Type B pancreatic cell (in vitro differentiated cells): Measurements from ENCODE around the gene FAM222B. TPM values are rescaled to one million over a fixed set of nuclear protein-coding genes. Genes with fewer than 3 reads are reported as not detected.
"Not testable (repeated sequence)": the region's sequence is repeated elsewhere in the genome, so short reads cannot be mapped to it uniquely, and the experiment has no call there.

Source experiments
- DNase-seq: peaks from one replicate; pipeline ENCODE4 v3.0.0; 2021; ENCODE audit warnings: mixed read lengths; ENCODE audit not compliant: unreplicated experiment; ENCODE audit errors: extremely low spot score
- H3K27ac Mint-ChIP-seq: 2 replicates; pipeline ENCODE4 v1.8.0; 2021; ENCODE audit warnings: mild to moderate bottlenecking, mixed read lengths
- H3K27me3 Mint-ChIP-seq: 2 replicates; pipeline ENCODE4 v1.8.0; 2021; ENCODE audit warnings: mixed read lengths
- H3K36me3 Mint-ChIP-seq: 2 replicates; pipeline ENCODE4 v1.8.0; 2021; ENCODE audit warnings: mixed read lengths
- H3K4me1 Mint-ChIP-seq: one replicate; pipeline ENCODE4 v1.8.0; 2021; ENCODE audit warnings: mixed read lengths; ENCODE audit not compliant: unreplicated experiment
- H3K4me3 Mint-ChIP-seq: 2 replicates; pipeline ENCODE4 v1.8.0; 2021; ENCODE audit warnings: mild to moderate bottlenecking, mixed read lengths
- H3K9me3 Mint-ChIP-seq: 2 replicates; pipeline ENCODE4 v1.8.0; 2021; ENCODE audit warnings: mixed read lengths
- total RNA-seq: library from RNA; stranded (reverse); gene quantifications from 2 replicates; pipeline ENCODE4 v1.2.1, GENCODE V29; 2021; ENCODE audit warnings: low replicate concordance
- TF ChIP-seq, protein P1 (sequence below): fragments of 200-600 bp; sonication (generic); conservative IDR thresholded peaks from 2 replicates; pipeline ENCODE4 v1.5.0; 2021; ENCODE audit warnings: antibody characterized with exemption, mild to moderate bottlenecking

FAM222B gene
- total RNA-seq, 1 donor from 2014 or later = 28.7 TPM

DNA sequence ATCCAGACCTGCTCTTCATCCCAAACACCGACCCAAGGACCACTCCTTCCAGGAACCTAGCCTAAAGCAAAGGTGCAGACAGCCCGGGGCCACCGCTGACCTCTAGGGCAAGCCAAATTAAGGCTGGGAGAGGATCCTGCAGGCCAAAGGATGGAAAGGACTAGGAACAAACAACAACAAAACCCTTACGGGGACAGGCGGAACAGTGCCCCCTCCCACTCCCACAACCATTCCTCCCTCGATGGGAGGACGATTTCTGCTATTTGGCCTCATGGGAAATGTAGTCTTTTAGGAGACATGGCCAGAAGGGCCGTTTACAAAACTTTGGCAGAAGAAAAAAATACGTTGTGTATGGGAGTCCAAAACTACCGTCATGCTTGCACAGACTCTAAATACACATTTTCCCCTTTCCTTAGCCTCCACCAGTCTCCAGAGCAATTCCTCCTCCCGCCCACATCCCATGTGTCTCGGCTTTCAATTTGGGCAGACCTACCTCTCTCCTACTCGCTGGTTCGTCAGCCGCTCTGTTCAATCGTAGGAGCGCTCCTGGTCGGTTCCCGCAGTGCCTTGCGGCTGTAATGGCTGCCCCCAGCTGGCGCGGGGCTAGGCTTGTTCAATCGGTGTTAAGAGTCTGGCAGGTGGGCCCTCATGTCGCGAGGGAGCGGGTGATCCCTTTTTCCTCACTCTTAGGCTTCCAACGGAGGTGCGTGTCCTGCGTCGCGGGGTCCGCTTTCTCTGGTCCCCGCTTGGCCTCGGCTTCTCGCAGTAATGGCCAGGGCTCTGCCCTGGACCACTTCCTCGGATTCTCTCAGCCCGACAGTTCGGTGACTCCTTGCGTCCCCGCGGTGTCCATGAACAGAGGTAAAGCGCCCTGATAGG is 12.1 kb upstream of the FAM222B start, which contains the start of gene ERAL1:
Gene ERAL1, plus strand, starts transcription at position 560 of the 879 bp plus-strand sequence. Its CDS starts 19 bp downstream, at position 579.
- DNase-seq = peak; percentile 82
- Mint-ChIP-seq H3K4me1 (no peaks in the 10 kb centered on the region), H3K36me3 (peaks cover 8% of the 10 kb centered on the region), H3K4me3 (peak within 1 kb of the TSS; percentile 94), H3K9me3 (no peaks in the 10 kb centered on the region), H3K27ac (peak within 1 kb of the TSS; percentile 76), H3K27me3 (no peaks in the 10 kb centered on the region)
- TF ChIP-seq, protein P1, sequence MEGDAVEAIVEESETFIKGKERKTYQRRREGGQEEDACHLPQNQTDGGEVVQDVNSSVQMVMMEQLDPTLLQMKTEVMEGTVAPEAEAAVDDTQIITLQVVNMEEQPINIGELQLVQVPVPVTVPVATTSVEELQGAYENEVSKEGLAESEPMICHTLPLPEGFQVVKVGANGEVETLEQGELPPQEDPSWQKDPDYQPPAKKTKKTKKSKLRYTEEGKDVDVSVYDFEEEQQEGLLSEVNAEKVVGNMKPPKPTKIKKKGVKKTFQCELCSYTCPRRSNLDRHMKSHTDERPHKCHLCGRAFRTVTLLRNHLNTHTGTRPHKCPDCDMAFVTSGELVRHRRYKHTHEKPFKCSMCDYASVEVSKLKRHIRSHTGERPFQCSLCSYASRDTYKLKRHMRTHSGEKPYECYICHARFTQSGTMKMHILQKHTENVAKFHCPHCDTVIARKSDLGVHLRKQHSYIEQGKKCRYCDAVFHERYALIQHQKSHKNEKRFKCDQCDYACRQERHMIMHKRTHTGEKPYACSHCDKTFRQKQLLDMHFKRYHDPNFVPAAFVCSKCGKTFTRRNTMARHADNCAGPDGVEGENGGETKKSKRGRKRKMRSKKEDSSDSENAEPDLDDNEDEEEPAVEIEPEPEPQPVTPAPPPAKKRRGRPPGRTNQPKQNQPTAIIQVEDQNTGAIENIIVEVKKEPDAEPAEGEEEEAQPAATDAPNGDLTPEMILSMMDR = peak; percentile 29

DNA sequence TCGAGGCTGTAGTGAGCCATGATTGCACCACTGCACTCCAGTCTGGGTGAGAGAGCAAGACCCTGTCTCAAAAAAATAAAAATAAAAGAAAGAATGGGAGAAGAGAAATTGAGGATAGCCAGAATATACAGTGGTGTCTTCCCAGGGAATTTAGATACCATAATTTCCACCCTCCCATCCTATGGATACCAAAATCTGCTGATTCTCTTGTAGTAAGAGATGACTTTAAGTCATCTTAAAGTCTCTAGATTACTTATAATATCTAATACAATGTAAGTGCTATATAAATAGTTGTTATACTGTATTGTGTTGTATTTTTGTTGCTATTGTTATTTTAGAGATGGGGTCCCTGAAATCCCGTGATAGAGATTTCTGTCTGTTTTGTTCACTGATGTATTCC is 10.7 kb upstream of the FAM222B start:
- Mint-ChIP-seq H3K9me3 (no peaks in the 10 kb centered on the region), H3K4me3 (no peak overlapping the region), H3K27ac (no peak overlapping the region), H3K36me3 (peaks cover 3% of the 10 kb centered on the region), H3K4me1 (no peaks in the 10 kb centered on the region), H3K27me3 (no peaks in the 10 kb centered on the region)
- no peak for DNase-seq
- TF ChIP-seq, protein P1 = no peak

DNA sequence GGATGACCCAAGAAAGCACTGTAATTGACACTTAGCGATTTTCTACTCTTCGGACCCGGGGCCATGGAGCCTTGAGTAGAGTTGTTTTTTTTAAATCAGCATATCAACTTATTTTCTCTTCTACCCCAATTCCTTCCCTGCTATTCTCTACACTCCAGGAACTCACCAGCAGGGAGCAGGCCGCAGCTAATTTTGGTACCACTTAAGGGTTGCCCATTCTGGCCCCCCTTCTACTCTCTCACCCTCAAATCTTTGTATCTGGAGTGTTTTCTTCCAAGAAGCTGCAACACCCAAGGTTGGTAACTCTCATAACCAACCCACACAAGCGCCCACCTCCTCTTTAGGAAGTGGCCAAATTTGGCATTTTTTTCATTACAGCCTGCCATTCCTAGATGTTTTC is 6.7 kb upstream of the FAM222B start:
- Mint-ChIP-seq H3K9me3 (no peaks in the 10 kb centered on the region), H3K4me1 (no peaks in the 10 kb centered on the region), H3K36me3 (no peaks in the 10 kb centered on the region), H3K27ac (no peak overlapping the region), H3K27me3 (no peaks in the 10 kb centered on the region), H3K4me3 (no peak overlapping the region)
- TF ChIP-seq, protein P1 = no peak
- DNase-seq = no peak

DNA sequence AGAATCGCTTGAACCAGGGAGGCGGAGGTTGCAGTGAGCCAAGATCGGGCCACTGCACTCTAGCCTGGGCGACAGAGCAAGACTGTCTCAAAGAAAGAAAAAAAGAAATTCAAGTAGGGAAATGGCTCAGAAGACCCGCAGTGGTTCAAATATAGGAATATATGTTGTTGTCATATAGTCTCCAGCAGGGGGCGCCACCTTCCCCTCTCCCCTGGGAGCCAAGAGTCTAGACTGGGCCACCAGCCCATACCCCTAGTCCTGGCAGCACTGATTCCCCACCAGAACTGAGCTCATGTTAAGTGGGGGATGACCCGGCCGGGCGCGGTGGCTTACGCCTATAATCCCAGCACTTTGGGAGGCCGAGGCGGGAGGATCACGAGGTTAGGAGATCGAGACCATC is 6.1 kb upstream of the FAM222B start:
- TF ChIP-seq, protein P1 = peak; percentile 70
- not testable (repeated sequence) for H3K4me1 Mint-ChIP-seq, H3K36me3 Mint-ChIP-seq, H3K27ac Mint-ChIP-seq, H3K4me3 Mint-ChIP-seq, H3K27me3 Mint-ChIP-seq, H3K9me3 Mint-ChIP-seq, DNase-seq

DNA sequence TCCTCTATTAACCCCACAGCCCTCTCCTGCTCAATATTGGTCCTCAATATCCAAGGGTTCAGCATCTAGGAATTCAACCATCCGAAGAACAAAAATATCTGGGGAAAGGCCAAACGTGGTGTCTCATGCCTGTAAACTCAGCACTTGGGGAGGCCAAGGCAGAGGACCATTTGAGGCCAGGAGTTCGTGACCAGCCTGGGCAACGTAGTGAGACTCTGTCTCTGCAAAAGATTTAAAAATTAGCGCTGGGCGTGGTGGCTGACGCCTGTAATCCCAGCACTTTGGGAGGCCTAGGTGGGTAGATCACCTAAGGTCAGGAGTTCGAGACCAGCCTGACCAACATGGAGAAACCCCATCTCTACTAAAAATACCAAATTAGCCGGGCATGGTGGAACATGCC is 4.1 kb upstream of the FAM222B start:
- H3K4me3 Mint-ChIP-seq, H3K36me3 Mint-ChIP-seq, H3K27me3 Mint-ChIP-seq, H3K4me1 Mint-ChIP-seq, H3K27ac Mint-ChIP-seq, H3K9me3 Mint-ChIP-seq, DNase-seq: not testable (repeated sequence)

DNA sequence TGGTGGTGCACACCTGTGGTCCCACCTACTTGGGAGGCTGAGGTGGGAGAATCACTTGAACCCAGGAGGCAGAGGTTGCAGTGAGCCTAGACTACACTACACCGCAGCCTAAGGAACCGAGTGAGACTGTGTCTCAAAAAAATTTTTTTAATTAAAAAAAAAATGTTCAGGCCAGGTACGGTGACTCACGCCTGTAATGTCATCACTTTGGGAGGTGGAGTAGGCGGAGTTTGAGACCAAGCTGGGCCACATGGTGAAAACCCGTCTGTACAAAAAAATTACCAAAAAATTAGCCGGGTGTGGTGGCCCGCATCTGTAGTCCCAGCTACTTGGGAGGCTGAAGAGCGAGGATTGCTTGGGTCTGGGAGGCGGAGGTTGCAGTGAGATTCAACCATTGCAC is 3.6 kb upstream of the FAM222B start:
- peaks cover 9% of the 10 kb centered on the region for H3K4me1 Mint-ChIP-seq
- H3K36me3 Mint-ChIP-seq = no peaks in the 10 kb centered on the region

More for the DNA sequence above, 3.6 kb upstream of the FAM222B start:
- no peak overlapping the region for H3K4me3 Mint-ChIP-seq
- H3K27ac Mint-ChIP-seq = no peak overlapping the region
- H3K27me3 Mint-ChIP-seq = no peaks in the 10 kb centered on the region
- no peak for DNase-seq
- TF ChIP-seq, protein P1 = no peak
- H3K9me3 Mint-ChIP-seq = no peaks in the 10 kb centered on the region
